GM18499 (cell line): ENCODE data around the gene CES4A.
"Not testable (repeated sequence)": the region's sequence is repeated elsewhere in the genome, so short reads cannot be mapped to it uniquely, and the experiment has no call there.

Source experiments
- ATAC-seq: cut with Tn5 transposase; IDR thresholded peaks from one replicate; pipeline ENCODE4 v1.9.1; 2021; ENCODE audit warnings: moderate number of reproducible peaks; ENCODE audit not compliant: insufficient read depth, unreplicated experiment

CES4A gene

DNA sequence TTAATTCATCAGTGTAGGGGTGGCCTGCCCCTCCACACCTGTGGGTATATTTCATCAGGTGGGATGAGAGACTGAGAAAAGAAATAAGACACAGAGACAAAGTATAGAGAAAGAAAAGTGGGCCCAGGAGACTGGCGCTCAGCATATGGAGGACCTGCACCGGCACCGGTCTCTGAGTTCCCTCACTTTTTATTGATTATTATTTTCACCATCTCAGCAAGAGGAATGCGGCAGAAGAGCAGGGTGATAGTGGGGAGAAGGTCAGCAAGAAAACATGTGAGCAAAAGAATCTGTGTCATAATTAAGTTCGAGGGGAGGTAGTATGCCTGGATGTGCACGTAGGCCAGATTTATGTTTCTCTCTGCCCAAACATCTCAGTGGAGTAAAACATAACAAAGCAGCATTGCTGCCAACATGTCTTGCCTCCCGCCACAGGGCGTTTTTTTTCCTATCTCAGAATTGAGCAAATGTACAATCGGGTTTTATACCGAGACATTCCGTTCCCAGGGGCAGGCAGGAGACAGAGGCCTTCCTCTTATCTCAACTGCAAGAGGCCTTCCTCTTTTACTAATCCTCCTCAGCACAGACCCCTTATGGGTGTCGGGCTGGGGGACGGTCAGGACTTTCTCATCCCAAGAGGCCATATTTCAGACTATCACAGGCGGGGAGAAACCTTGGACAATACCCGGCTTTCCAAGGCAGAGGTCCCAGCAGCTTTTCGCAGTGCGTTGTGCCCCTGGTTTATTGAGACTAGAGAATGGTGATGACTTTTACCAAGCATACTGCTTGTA, 32.8 kb upstream of the CES4A start:
- not testable (repeated sequence) for ATAC-seq

GRCh38 chr16:66956154-66956457, 32.3 kb upstream of the CES4A start:
- not testable (repeated sequence) for ATAC-seq

DNA sequence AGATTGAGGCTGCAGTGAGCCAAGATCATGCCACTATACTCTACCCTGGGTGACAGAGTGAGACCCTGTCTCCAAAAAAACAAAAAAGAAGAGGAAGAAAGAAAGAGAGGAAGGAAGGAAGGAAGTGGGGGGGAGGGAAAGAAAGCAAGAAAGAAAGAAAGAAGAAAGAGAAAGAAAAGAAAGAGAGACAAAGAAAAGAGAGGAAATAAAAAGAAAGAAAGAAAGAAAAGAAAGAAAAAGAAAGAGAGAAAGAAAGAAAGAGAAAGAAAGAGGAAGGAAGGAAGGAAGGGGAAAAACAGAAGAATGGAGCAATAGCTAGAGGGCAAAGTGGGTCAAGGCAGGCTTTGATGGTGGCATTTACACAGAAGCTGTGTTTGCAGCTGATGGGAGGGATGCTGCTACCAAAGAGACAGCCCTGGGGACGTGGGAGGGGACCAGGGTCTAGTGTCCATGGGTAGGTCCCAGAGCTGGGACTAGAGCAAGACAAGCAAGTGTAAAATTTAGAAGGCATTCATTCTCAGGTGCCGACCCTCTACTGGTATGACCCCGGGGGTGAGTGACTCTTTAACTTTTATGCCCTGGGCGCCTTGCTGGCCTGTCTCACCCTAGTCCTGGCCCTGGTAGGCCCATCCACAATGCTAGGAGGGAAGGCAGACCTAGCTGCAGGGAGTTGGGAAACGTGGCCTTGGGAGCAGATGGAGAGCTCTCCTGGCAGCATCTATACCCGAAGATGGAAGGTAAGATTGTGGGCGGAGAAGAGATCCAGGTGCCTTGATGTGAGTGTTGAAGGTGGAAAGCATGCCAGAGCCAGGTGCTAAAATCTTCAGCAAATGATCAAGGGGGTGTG, 29.3 kb upstream of the CES4A start:
- no peak for ATAC-seq

DNA sequence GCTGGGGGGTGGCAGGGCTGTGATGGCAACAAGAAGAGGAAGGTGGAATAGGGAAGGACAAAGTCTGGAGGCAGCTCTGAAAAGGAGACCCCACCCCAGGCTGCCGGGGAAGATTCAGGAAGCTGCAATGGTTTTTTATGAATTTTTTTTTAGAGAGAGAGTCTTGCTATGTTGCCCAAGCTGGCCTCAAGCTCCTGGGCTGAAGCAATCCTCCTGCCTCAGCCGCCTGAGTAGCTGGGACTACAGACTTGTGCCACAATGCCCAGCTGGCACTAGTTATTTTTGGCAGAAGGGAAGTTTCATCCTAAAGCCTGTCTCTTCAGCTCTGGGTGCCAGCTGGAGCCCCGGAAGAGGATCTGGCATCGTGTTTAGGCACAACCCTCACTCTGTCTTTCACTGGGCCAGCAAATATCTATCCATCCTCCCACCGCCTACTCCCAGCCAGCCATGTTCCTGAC, 28.7 kb upstream of the CES4A start:
- no peak for ATAC-seq

DNA sequence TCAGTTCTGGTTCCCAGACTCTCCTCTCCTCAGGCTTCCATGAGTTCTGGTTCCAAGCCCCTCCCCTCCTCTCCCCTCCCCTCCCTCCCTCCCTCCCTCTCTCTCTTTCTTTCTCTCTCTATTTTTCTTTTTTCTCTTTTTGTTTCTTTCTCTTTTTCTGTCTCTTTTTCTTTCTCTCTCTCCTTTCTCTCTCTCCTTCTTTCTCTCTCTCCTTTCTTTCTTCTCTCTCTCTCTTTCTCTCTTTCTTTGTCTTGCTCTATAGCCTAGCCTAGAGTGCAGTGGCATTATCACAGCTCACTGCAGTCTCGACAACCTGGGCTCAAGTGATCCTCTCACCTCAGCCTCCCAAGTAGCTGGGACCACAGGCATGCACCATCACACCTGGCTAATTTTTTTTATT, 28.1 kb upstream of the CES4A start:
- ATAC-seq: no peak

DNA sequence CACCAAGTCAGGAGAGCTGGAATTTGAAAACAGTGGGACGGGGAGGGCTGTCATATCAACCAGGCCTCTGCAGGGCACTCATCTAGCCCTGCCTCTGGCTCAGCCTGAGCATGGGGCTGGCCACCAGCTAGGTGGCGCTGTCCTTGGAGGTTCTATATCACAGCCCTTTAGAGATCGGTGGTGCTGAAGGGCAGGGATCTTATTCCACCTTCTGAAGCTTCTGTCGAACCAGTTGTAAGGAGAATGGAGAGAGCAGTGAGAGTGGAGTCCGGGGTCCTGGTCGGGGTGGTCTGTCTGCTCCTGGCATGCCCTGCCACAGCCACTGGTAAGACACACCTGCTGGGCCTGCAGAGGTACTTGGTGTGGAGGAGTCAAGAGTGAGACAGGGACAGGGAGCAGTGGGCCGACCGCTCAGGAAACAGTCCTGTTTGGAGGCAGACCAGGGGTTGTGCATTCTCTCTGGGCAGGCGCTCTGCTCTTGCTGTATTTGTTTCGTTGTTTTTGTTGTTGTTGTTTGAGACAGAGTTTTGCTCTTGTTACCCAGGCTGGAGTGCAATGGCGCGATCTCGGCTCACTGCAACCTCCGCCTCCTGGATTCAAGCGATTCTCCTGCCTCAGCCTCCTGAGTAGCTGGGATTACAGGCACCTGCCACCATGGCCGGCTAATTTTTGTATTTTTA, 27.2 kb upstream of the CES4A start, which contains the start of gene CES3:
Gene CES3, plus strand, starts transcription at position 202 of the 680 bp plus-strand sequence. Its CDS starts 42 bp downstream, at position 244.
- ATAC-seq: no peak

GRCh38 chr16:66961914-66962313, 26.5 kb upstream of the CES4A start:
- ATAC-seq: no peak

DNA sequence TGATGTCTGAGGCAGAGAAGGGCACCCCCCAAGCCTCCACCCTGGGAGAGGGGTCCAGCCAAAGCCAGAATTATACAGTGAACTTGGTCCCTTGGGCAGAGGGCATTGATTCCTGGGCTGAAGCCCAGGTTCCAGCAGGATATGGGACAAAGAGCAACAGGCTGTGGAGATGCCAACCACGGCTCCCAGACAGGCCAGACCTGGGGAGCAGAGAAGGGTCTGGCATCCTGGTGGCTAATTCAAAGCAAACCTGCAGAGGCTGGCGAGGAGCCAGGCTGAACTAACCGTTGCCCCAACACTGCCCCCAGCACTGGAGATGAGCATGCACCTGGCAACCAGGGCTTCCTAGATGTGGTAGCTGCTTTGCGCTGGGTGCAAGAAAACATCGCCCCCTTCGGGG, 24.3 kb upstream of the CES4A start:
- no peak for ATAC-seq

DNA sequence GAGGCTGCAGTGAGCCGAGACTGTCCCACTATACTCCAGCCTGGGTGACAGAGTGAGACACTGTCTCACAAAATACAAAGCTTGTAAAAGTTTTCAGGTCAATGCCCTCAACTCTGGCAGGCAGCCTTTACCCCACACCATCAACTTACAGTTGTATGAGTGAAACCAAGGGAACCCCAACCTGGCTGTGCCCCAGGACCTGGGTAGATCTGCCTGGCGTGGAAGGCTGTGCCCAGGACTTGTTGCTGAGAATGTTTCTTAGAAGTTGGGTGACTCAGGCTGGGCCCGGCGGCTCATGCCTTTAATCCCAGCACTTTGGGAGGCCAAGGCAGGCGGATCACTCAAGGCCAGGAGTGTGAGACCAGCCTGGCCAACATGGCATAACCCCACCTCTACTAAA, 19.5 kb upstream of the CES4A start:
- no peak for ATAC-seq

DNA sequence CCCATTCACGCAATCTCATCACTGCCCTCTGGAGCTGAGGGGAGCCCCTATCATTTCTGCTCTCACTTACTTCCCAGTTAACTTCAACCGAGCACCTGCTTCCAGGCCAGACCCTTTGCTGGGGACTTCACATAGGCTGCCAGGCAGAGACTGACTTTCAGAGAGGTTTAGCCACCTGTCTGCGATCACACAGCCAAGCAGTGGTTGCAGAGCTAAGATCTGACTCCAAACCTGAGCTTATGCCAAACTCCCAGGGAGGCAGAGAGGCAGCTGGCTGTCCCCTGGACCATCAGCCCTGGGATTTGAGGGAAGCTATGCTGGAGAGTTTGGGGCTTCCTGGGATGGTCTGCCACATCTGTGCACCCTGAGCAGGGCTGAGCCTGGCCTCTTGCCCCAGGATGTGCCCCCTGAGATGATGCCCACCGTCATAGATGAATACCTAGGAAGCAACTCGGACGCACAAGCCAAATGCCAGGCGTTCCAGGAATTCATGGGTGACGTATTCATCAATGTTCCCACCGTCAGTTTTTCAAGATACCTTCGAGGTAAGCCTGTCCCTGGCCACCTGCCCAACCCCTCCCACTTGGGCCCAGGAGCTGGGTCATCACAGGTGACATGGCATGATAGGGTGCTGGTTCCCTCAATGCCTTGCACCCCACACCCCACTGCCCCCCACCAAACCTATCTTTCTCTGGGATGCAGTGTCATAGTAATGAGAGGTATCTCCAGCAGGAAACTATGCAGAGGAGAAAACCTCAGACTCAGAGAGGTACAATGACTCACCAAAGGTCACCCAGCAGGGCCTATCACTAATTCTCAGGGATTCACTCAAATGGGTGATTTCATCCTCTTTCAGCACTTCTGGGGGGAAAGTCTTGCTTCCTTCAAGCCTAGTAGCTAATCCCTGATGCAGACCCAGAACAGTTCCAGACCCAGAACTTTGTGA, 17.3 kb upstream of the CES4A start:
- no peak for ATAC-seq

DNA sequence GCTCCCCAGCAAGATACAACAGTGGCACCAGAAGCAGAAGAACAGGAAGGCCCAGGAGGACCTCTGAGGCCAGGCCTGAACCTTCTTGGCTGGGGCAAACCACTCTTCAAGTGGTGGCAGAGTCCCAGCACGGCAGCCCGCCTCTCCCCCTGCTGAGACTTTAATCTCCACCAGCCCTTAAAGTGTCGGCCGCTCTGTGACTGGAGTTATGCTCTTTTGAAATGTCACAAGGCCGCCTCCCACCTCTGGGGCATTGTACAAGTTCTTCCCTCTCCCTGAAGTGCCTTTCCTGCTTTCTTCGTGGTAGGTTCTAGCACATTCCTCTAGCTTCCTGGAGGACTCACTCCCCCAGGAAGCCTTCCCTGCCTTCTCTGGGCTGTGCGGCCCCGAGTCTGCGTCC, 15.4 kb upstream of the CES4A start:
- no peak for ATAC-seq

DNA sequence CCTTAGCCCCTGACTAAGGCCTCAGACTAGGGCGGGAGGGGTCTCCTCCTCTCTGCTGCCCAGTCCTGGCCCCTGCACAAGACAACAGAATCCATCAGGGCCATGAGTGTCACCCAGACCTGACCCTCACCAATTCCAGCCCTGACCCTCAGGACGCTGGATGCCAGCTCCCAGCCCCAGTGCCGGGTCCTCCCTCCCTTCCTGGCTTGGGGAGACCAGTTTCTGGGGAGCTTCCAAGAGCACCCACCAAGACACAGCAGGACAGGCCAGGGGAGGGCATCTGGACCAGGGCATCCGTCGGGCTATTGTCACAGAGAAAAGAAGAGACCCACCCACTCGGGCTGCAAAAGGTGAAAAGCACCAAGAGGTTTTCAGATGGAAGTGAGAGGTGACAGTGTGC, 14.7 kb upstream of the CES4A start:
- ATAC-seq: no peak

DNA sequence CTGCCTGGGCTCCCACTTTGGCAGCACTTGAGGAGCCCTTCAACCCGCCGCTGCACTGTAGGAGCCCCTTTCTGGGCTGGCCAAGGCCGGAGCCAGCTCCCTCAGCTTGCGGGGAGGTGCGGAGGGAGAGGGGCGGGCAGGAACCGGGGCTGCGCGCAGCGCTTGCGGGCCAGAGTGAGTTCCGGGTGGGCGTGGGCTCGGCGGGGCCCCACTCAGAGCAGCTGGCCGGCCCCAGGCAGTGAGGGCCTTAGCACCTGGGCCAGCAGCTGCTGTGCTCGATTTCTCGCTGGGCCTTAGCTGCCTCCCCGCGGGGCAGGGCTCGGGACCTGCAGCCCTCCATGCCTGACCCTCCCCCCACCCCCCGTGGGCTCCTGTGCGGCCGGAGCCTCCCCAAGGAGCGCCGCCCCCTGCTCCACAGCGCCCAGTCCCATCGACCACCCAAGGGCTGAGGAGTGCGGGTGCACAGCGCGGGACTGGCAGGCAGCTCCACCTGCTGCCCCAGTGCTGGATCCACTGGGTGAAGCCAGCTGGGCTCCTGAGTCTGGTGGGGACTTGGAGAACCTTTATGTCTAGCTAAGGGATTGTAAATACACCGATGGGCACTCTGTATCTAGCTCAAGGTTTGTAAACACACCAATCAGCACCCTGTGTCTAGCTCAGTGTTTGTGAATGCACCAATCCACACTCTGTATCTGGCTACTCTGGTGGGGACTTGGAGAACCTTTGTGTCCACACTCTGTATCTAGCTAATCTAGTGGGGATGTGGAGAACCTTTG, 14.0 kb upstream of the CES4A start:
- ATAC-seq: not testable (repeated sequence)

- not testable (repeated sequence) for ATAC-seq
Observed at GRCh38 chr16:66974932-66975246, 13.5 kb upstream of the CES4A start.

- ATAC-seq: no peak
Observed at GRCh38 chr16:66975302-66975893, 13.0 kb upstream of the CES4A start.

GRCh38 chr16:66976746-66977145, 11.6 kb upstream of the CES4A start:
- ATAC-seq: no peak

DNA sequence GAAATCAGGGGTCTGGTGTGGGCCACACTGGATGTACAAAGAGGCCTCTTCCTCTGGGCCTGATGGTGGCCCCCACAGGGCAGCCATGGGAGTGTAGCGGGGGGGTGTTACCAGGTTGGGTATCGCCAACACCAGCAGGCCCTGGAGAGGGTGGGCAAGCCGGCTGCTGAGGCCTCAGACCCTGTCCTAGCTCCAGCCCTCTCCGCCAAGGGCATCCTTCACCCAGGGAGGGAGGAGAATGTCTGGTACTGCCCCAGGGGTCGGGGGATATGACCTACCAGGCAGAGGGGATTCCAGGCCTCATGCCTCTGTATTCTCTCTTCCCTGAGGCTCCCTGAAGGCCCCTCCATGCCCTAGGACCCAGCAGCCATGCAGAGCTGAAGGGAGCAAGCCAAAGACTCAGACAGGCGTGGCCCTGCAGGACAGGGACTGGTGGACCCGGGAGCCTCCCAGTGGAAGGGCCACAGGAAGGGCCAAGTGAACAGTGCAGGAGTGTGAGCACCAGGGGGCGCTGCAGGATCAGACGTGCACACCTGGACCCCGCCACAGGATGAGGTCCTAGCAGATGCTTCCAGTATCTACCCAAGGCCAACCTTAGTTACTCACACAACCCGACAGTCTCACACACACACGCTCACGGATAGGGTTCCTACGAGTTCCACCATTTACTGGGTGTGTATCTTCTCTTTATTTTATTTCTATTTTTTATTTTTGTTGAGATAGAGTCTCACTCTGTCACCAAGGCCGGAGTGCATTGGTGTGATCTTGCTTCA, 10.9 kb upstream of the CES4A start:
- no peak for ATAC-seq

DNA sequence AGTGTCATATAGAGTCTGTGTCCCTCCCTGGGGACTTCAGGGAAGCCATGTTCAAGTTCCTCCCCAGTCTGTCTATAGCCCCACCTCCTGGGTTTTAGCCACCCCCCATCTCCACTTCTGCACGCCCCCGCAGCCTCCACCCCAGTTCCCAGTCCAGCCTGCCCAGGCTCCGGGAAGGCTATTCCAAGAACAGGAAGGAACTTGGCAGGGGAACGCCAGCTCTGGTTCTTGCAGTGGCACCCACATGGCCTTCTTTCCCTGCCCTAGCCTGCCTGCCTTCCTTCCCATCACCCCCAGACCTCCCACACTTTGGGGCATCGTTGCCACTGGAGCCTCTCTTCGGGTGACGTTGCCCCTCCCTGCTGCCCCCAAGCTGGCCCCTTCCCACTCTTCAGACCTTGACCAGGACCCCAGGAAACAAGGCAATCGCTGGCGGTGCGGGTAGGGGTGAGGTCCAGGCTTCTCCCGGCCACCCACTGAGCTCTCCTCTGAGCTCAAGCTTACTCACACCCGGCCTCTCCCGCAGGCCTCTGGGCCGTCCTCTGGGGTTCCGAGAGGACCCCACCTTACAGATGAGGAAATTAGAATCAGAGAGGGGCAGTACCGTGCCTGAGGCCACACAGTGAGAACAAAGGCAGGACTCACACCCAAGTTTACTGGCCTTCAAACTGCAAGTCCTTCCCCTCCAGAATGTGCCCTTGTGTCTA, 9.2 kb upstream of the CES4A start:
- no peak for ATAC-seq
